ENCODE measurements around the gene HLA-DRA. TPM values are rescaled to one million over a fixed set of nuclear protein-coding genes. Genes with fewer than 3 reads are reported as not detected.

HLA-DRA gene
- total and polyA plus RNA-seq, 2 of the 4 experiments (the other 2 are of a cell fraction): not detected

DNA sequence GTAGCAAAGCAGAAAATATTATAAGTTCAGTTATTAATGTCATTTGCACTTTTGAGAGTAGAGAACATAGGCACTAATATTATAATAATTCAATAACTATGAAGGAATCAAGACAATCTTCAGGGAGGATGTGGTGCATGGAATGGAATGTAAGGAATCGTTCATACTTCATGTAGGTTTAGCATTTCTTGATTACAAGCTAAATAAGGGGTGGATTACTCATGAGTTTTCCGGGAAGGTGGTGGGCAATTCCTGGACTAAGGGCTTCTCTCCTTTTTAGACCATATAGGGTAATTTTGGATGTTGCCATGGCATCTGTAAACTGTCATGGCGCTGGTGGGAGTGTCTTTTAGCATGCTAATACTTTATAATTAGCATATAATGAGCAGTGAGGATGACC is 23.7 kb upstream of the HLA-DRA start:
- Histone ChIP-seq H3K79me1 (ENCODE audit: low read depth in 1 of 2, low read length in 2 of 2) (no peaks in the 10 kb centered on the region), H3K9me1 (ENCODE audit: insufficient read depth, low read length) (no peaks in the 10 kb centered on the region), H3K4me1 (ENCODE audit: control insufficient read depth, insufficient read depth, low read length) (no peaks in the 10 kb centered on the region), H3K27ac (ENCODE audit: insufficient read depth, low read length) (no peak overlapping the region), H3K4ac (ENCODE audit: low read depth, low read length) (no peak overlapping the region), H3K9me3 (ENCODE audit: control insufficient read depth, insufficient read depth, low read length) (no peaks in the 10 kb centered on the region), H2AFZ (replicated peaks; ENCODE audit: low read length, poor library complexity) (no peak overlapping the region), H3K23ac (ENCODE audit: low read depth, low read length) (no peak overlapping the region), H4K5ac (ENCODE audit: low read depth, low read length) (no peak overlapping the region), H4K91ac (ENCODE audit: insufficient read depth, low read depth, low read length) (no peak overlapping the region), H3K14ac (replicated peaks; ENCODE audit: low read depth, low read length) (no peak overlapping the region), H3K27me3 (ENCODE audit: control insufficient read depth, insufficient read depth, low read length) (peaks cover 22% of the 10 kb centered on the region), H2AK9ac (replicated peaks; ENCODE audit: low read depth, low read length, poor library complexity) (no peak overlapping the region), H4K20me1 (ENCODE audit: insufficient read depth, low read length) (no peaks in the 10 kb centered on the region), H2BK20ac (ENCODE audit: low read depth, low read length) (no peak overlapping the region), H2BK5ac (ENCODE audit: low read depth, low read length, poor library complexity, severe bottlenecking) (no peak overlapping the region), H3K56ac (ENCODE audit: extremely low read depth, insufficient read depth, low read length) (no peak overlapping the region), H3K18ac (ENCODE audit: low read depth, low read length) (no peak overlapping the region), H3K36me3 (ENCODE audit: control insufficient read depth, insufficient read depth, low read length) (no peaks in the 10 kb centered on the region), H2AK5ac (ENCODE audit: low read depth, low read length) (no peak overlapping the region), H2BK120ac (ENCODE audit: low read depth, low read length) (no peak overlapping the region), H3K4me2 (ENCODE audit: low read depth, low read length) (no peak overlapping the region), H3K9ac (ENCODE audit: low read depth, low read length) (no peak overlapping the region), H4K8ac (ENCODE audit: low read depth in 2 of 2, low read length in 2 of 2) (no peak overlapping the region), H3K4me3 (ENCODE audit: insufficient read depth, low read depth, low read length) (no peak overlapping the region), H2BK15ac (ENCODE audit: low read depth, low read length) (no peak overlapping the region)
- dilution Hi-C loops (cut with HindIII; ENCODE audit: low sequenced_read_pairs, unreplicated experiment) (no loop called here), intact Hi-C loops (cut with micrococcal nuclease) (no loop called here), in situ Hi-C loops (cut with MboI; ENCODE audit: low sequenced_read_pairs) (loop anchor here (5.0 to 10.0 kb wide), 2 partner anchors 279 to 381 kb away; no protein-coding TSS in a partner anchor)
- no CpG with 5 or more reads among the region's 3 CpGs for WGBS, 2 experiments (ENCODE audit: extremely low coverage in 2 of 2, insufficient read length in 1 of 2)
- DNase-seq: no peak
- ChIA-PET POLR2A (ENCODE audit: unreplicated experiment) (no interaction called here), CTCF (no interaction called here)
- no peak for ATAC-seq (ENCODE audit: low read depth)
- no TSS peak for BruUV-seq (replicated peaks)
- TF ChIP-seq NFE2L2 (IDR thresholded peaks at IDR 0.05; ENCODE audit: low read depth, low read length): no peak
- TF ChIP-seq, protein P1, sequence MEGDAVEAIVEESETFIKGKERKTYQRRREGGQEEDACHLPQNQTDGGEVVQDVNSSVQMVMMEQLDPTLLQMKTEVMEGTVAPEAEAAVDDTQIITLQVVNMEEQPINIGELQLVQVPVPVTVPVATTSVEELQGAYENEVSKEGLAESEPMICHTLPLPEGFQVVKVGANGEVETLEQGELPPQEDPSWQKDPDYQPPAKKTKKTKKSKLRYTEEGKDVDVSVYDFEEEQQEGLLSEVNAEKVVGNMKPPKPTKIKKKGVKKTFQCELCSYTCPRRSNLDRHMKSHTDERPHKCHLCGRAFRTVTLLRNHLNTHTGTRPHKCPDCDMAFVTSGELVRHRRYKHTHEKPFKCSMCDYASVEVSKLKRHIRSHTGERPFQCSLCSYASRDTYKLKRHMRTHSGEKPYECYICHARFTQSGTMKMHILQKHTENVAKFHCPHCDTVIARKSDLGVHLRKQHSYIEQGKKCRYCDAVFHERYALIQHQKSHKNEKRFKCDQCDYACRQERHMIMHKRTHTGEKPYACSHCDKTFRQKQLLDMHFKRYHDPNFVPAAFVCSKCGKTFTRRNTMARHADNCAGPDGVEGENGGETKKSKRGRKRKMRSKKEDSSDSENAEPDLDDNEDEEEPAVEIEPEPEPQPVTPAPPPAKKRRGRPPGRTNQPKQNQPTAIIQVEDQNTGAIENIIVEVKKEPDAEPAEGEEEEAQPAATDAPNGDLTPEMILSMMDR (conservative IDR thresholded peaks at IDR 0.05; ENCODE audit: low read depth, low read length): no peak
- TF ChIP-seq MAFK (IDR thresholded peaks at IDR 0.05; ENCODE audit: low read depth, low read length): no peak
- TF ChIP-seq BHLHE40 (IDR thresholded peaks at IDR 0.05; ENCODE audit: low read depth, low read length): no peak
- TF ChIP-seq POLR2A (IDR thresholded peaks at IDR 0.05; ENCODE audit: low read depth, low read length): no peak
- no peak for TF ChIP-seq CHD1 (IDR thresholded peaks at IDR 0.05; ENCODE audit: low read depth, low read length)
